Transverse colon (tissue), 4 donors: ENCODE data around the gene MFSD12. TPM values are rescaled to one million over a fixed set of nuclear protein-coding genes. Genes with fewer than 3 reads are reported as not detected.
A peak's percentile ranks its signal among the peaks of the same experiment; 100 is the strongest.

Source experiments
- DNase-seq: peaks from one replicate; pipeline ENCODE4 v3.0.0-alpha.2; 2019
- H3K27ac ChIP-seq, 4 donors: fragments of 200-600 bp; sonication (generic); 2 replicates each; pipeline ENCODE4 v1.5.1; 2016 to 2018; ENCODE audit warnings: inconsistent platforms in 4 of 4
- H3K27me3 ChIP-seq: fragments of 200-600 bp; sonication (generic); 2 replicates; pipeline ENCODE4 v1.5.1; 2017; ENCODE audit warnings: inconsistent platforms
- H3K36me3 ChIP-seq, 4 donors: fragments of 200-600 bp; sonication (generic); 2 replicates each; pipeline ENCODE4 v1.5.1; 2017 to 2019; ENCODE audit warnings: inconsistent platforms in 4 of 4
- H3K4me1 ChIP-seq, 4 donors: fragments of 200-600 bp; sonication (generic); 2 replicates each; pipeline ENCODE4 v1.5.1; 2017 to 2020; ENCODE audit warnings: inconsistent platforms in 4 of 4
- H3K4me3 ChIP-seq, 4 donors: fragments of 200-600 bp; sonication (generic); 1 replicate in 1 of 4; 2 replicates in 3 of 4; pipeline versions ENCODE4 v1.5.1 to v1.6.1; 2017 to 2019; ENCODE audit warnings: inconsistent platforms in 4 of 4
- H3K9me3 ChIP-seq, 2 donors: fragments of 200-600 bp; sonication (generic); 2 replicates each; pipeline ENCODE4 v1.5.1; 2017 to 2019; ENCODE audit warnings: inconsistent platforms in 2 of 2
- CTCF ChIP-seq, 5 experiments: fragments of 200-600 bp in 3 of 5; fragments of 450-650 bp in 2 of 5; sonication (generic) in 3 of 5; IDR thresholded peaks; 1 replicate in 2 of 5; 2 replicates in 3 of 5; pipeline ENCODE4 v1.5.1; 2016 to 2017; ENCODE audit warnings: antibody characterized with exemption in 5 of 5, inconsistent platforms in 3 of 5, mild to moderate bottlenecking in 2 of 5, moderate library complexity in 1 of 5
- EP300 ChIP-seq: sonication (generic); formaldehyde crosslinking; IDR thresholded peaks from one replicate; pipeline ENCODE4 v1.6.1; 2017; ENCODE audit warnings: antibody characterized with exemption, low read depth
- POLR2A ChIP-seq: fragments of 450-650 bp; IDR thresholded peaks from one replicate; pipeline ENCODE4 v1.6.1; 2016; ENCODE audit warnings: antibody characterized with exemption, mild to moderate bottlenecking, moderate library complexity
- POLR2AphosphoS5 ChIP-seq, 3 donors: sonication (generic); formaldehyde crosslinking; IDR thresholded peaks; one replicate each; pipeline ENCODE4 v1.6.1; 2016; ENCODE audit warnings: antibody characterized with exemption in 3 of 3
- WGBS, 2 donors: methylation state at CpG; one replicate each; pipeline ENCODE4 v1.1.5; 2018; ENCODE audit warnings: low coverage in 1 of 2; 5-methylcytosine and 5-hydroxymethylcytosine counted together
- in situ Hi-C, 4 donors: fragments of 200-750 bp; cut with MboI; loops; one replicate each; pipeline versions ENCODE4 v1.15.0 to v1.15.1; 2017; ENCODE audit warnings: low sequenced_read_pairs in 3 of 4, low pct_ligation_motif_present in 1 of 4, low pct_unique_long_range_greater_than_20kb in 1 of 4
- intact Hi-C: fragments of 100-400 bp; cut with DNase I; formaldehyde crosslinking; loops from one replicate; pipeline ENCODE4 v1.15.1; 2023; ENCODE audit warnings: low total_unique reads
- total RNA-seq, 4 donors: library from RNA; depleted of rRNA; stranded (reverse); fragments of >200 nt; gene quantifications; one replicate each; pipeline ENCODE4 v1.1.0, GENCODE V29; 2016

MFSD12 gene
- total RNA-seq, 4 donors from 2014 or later, result 35.2 to 214 (median 49.2) TPM

- Histone ChIP-seq H3K27ac (peak overlapping the region in 1 of 4 donors; percentile 48), H3K36me3 (peaks cover 0 to 37% (median 12%) of the 10 kb centered on the region in 4 donors), H3K4me1 (no peaks in the 10 kb centered on the region), H3K27me3 (no peaks in the 10 kb centered on the region), H3K4me3 (no peak overlapping the region), H3K9me3 (no peaks in the 10 kb centered on the region)
- intact Hi-C loops (no loop called here), in situ Hi-C loops (no loop called here)
- WGBS, 2 donors, result 80 to 100% methylated on average over 1 to 10 of the region's 10 CpGs
- no peak for TF ChIP-seq EP300
- TF ChIP-seq POLR2A, result no peak
- no peak for DNase-seq
Observed at GRCh38 chr19:3535981-3536380, 21.4 kb downstream of the MFSD12 start.

DNA sequence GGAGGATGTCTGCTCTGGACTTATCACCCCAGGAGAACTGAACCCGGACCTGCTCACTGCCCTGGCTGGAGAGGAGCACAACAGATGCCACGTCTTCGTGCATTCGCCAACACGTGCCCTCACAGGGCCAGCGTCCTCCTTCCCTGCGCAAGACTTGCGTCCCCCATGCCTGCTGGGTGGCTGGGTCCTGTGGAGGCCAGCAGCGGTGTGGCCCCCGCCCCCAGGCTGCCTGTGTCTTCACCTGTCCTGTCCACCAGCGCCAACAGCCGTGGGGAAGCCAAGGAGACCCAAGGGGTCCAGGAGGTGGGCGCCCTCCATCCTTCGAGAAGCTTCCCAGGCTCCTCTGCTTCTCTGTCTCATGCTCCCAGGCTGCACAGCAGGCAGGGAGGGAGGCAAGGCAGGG lies 21.8 kb downstream of the MFSD12 start:
- DNase-seq, result no peak
- in situ Hi-C loops, result no loop called here
- Histone ChIP-seq H3K27me3 (no peaks in the 10 kb centered on the region), H3K9me3 (no peaks in the 10 kb centered on the region), H3K27ac (no peak overlapping the region), H3K36me3 (peaks cover 0 to 37% (median 14%) of the 10 kb centered on the region in 4 donors), H3K4me3 (no peak overlapping the region), H3K4me1 (no peaks in the 10 kb centered on the region)
- 86% methylated on average over 14 of the region's 14 CpGs; no CpG with 5 or more reads in 1 of the 2 donors for WGBS, 2 donors
- intact Hi-C loops, result no loop called here
- TF ChIP-seq POLR2A, result no peak

DNA sequence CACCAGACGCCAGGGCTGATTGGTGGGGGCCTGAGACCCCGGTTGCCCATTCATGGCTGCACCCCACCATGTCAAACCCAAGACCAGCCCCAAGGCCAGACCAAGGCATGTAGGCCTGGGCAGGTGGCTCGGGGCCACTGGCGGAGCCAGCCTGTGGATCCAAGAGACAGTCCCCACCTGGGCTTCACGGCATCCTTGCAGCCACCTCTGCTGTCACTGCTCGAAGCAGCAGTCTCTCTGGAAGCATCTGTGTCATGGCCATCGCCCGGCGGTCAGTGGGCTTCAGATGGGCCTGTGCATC lies 22.2 kb downstream of the MFSD12 start:
- no peak for DNase-seq
- intact Hi-C loops, result no loop called here
- 97% methylated on average over 8 of the region's 9 CpGs; no CpG with 5 or more reads in 1 of the 2 donors for WGBS, 2 donors
- TF ChIP-seq EP300 (no peak), POLR2AphosphoS5 (IDR thresholded peaks at IDR 0.05) (no peak), CTCF (IDR thresholded peaks at IDR 0.05) (no peak), POLR2A (no peak)
- peaks cover 0 to 37% (median 14%) of the 10 kb centered on the region in 4 donors for H3K36me3 ChIP-seq
- H3K4me3 ChIP-seq, result no peak overlapping the region
- no peak overlapping the region for H3K27ac ChIP-seq
- no peaks in the 10 kb centered on the region for H3K4me1 ChIP-seq
- no peaks in the 10 kb centered on the region for H3K9me3 ChIP-seq
- in situ Hi-C loops, result no loop called here
- no peaks in the 10 kb centered on the region for H3K27me3 ChIP-seq

- intact Hi-C loops (no loop called here), in situ Hi-C loops (no loop called here)
- no peak overlapping the region for H3K4me3 ChIP-seq
- H3K27me3 ChIP-seq, result no peaks in the 10 kb centered on the region
- no peaks in the 10 kb centered on the region for H3K9me3 ChIP-seq
- no peak overlapping the region for H3K27ac ChIP-seq
- no peak for DNase-seq
- TF ChIP-seq POLR2A, result no peak
- no peak for TF ChIP-seq POLR2AphosphoS5 (IDR thresholded peaks at IDR 0.05)
- no peak for TF ChIP-seq CTCF (IDR thresholded peaks at IDR 0.05)
- TF ChIP-seq EP300, result no peak
- peaks cover 0 to 37% (median 14%) of the 10 kb centered on the region in 4 donors for H3K36me3 ChIP-seq
- WGBS, 2 donors, result 90% methylated on average over 29 of the region's 38 CpGs; no CpG with 5 or more reads in 1 of the 2 donors
- H3K4me1 ChIP-seq, result no peaks in the 10 kb centered on the region
Observed at GRCh38 chr19:3534375-3535234, 22.8 kb downstream of the MFSD12 start.

- no peaks in the 10 kb centered on the region for H3K4me1 ChIP-seq
Observed at GRCh38 chr19:3533563-3534216, 23.7 kb downstream of the MFSD12 start.

More at GRCh38 chr19:3533563-3534216, 23.7 kb downstream of the MFSD12 start:
- 89% methylated on average over 12 of the region's 12 CpGs; no CpG with 5 or more reads in 1 of the 2 donors for WGBS, 2 donors
- Histone ChIP-seq H3K9me3 (no peaks in the 10 kb centered on the region), H3K27ac (no peak overlapping the region), H3K27me3 (no peaks in the 10 kb centered on the region), H3K36me3 (peaks cover 0 to 37% (median 14%) of the 10 kb centered on the region in 4 donors), H3K4me3 (no peak overlapping the region)
- intact Hi-C loops, result no loop called here
- DNase-seq, result no peak
- in situ Hi-C loops, result no loop called here
- TF ChIP-seq CTCF (IDR thresholded peaks at IDR 0.05) (no peak), POLR2AphosphoS5 (IDR thresholded peaks at IDR 0.05) (no peak), EP300 (no peak), POLR2A (no peak)
